Ascending aorta (tissue), 2 donors: Measurements from ENCODE around the gene LY6G5B. TPM values are rescaled to one million over a fixed set of nuclear protein-coding genes. Genes with fewer than 3 reads are reported as not detected.
A peak's percentile ranks its signal among the peaks of the same experiment; 100 is the strongest.

Source experiments
- DNase-seq, 2 donors: peaks; one replicate each; pipeline ENCODE4 v3.0.0-alpha.2; 2019; ENCODE audit warnings: low spot score in 2 of 2
- H3K27ac ChIP-seq, 2 donors: fragments of 200-600 bp; sonication (generic); one replicate each; pipeline ENCODE4 v1.5.1; 2016 to 2017; ENCODE audit warnings: mild to moderate bottlenecking in 1 of 2
- H3K27me3 ChIP-seq: fragments of 200-600 bp; sonication (generic); one replicate; pipeline ENCODE4 v1.5.1; 2017
- H3K36me3 ChIP-seq, 2 donors: fragments of 200-600 bp; sonication (generic); one replicate each; pipeline ENCODE4 v1.5.1; 2016
- H3K4me1 ChIP-seq, 2 donors: fragments of 200-600 bp; sonication (generic); one replicate each; pipeline ENCODE4 v1.5.1; 2016 to 2017; ENCODE audit warnings: mild to moderate bottlenecking in 1 of 2
- H3K4me3 ChIP-seq, 2 donors: fragments of 200-600 bp; sonication (generic); one replicate each; pipeline ENCODE4 v1.5.1; 2016 to 2017; ENCODE audit warnings: mild to moderate bottlenecking in 1 of 2
- H3K9me3 ChIP-seq, 2 donors: fragments of 200-600 bp; sonication (generic); one replicate each; pipeline ENCODE4 v1.5.1; 2016
- intact Hi-C: fragments of 100-400 bp; cut with DNase I; formaldehyde crosslinking; loops from one replicate; pipeline ENCODE4 v1.15.1; 2023
- total RNA-seq: library from RNA; depleted of rRNA; stranded (reverse); fragments of >200 nt; gene quantifications from one replicate; pipeline ENCODE4 v1.1.0, GENCODE V29; 2016
- TF ChIP-seq, protein P1 (sequence below), 3 experiments: fragments of 200-600 bp in 2 of 3; fragments of 450-650 bp in 1 of 3; sonication (generic) in 2 of 3; IDR thresholded peaks; one replicate each; pipeline ENCODE4 v1.5.1; 2016 to 2019; ENCODE audit warnings: antibody characterized with exemption in 3 of 3, mild to moderate bottlenecking in 1 of 3, moderate library complexity in 1 of 3

LY6G5B gene
- total RNA-seq, 1 donor from 2014 or later, result 24.1 TPM

DNA sequence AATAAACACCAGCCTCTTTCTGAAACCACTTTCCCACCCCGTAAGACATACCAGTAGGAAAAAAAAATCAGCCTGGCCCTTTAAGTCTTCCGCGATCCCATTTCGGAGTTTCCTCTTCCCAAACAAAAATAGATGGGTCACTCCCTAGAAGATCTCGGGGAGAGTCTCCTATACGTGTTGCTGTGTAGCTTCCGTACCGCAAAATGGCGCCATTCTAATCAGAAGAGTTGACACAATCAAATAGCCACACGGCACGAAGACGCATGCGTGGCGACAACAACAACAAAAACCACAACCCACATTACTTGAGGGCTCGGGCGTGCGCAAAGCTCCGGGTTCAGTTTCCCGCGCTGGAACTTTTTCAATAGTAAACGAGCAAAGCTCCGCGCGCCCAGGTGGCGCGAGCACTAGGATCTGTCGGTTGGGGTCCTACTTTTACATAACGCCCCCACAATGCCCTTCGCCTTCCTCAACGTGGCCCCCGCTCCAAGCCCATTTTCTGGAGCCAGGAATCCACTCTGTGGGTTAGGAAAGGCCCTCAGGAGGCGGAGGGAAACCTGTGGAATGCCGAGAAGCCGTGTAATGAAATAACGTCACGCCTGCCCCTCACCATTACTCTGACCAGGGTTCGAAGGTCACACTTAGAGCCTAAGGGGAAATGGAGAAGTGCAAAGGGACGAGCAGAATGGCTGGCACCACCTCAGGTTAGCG, 4.8 kb upstream of the LY6G5B start, which contains the start of gene GPANK1:
TSS of gene GPANK1 (minus strand) at position 208 of the 711 bp plus-strand sequence. CDS start 519 bp downstream, outside the sequence.
- TF ChIP-seq, protein P1, sequence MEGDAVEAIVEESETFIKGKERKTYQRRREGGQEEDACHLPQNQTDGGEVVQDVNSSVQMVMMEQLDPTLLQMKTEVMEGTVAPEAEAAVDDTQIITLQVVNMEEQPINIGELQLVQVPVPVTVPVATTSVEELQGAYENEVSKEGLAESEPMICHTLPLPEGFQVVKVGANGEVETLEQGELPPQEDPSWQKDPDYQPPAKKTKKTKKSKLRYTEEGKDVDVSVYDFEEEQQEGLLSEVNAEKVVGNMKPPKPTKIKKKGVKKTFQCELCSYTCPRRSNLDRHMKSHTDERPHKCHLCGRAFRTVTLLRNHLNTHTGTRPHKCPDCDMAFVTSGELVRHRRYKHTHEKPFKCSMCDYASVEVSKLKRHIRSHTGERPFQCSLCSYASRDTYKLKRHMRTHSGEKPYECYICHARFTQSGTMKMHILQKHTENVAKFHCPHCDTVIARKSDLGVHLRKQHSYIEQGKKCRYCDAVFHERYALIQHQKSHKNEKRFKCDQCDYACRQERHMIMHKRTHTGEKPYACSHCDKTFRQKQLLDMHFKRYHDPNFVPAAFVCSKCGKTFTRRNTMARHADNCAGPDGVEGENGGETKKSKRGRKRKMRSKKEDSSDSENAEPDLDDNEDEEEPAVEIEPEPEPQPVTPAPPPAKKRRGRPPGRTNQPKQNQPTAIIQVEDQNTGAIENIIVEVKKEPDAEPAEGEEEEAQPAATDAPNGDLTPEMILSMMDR (IDR thresholded peaks at IDR 0.05), result no peak
- H3K36me3 ChIP-seq, result peaks cover 34 to 35% of the 10 kb centered on the region in 2 donors

DNA sequence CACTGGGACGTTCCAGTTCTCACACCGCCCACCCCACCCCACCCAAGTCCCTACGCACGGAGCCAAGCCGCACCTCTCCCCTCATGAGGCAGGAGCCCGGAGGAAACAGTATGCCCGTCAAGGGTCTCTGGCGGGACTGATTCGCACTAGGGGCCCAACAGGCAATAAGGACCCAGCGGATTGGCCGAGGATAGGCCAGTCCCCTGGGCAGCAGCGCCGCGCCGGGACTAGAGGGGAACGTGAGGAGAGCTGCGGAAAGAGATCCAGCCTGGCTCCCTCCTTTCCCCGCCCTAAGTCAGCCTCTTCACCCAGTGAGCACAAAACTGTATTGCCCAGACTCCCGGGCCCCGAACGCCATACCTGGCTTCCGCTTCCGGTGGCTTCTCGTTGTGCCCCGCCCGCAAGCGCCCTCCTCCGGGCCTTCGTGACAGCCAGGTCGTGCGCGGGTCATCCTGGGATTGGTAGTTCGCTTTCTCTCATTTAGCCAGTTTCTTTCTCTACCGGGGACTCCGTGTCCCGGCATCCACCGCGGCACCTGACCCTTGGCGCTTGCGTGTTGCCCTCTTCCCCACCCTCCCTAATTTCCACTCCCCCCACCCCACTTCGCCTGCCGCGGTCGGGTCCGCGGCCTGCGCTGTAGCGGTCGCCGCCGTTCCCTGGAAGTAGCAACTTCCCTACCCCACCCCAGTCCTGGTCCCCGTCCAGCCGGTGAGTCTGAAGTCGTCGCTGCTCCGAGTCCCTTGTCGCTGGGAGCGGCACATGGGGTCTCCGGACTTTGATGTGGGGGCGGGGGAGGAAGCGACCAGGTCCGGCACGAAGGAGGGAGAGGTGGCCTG, 4.1 kb upstream of the LY6G5B start, which contains the start of gene CSNK2B:
TSS of gene CSNK2B (plus strand) at position 580 of the 836 bp plus-strand sequence. CDS start 752 bp downstream, outside the sequence.
- intact Hi-C loops, result loop anchor here (1.0 to 10.0 kb wide), 7 partner anchors 13 to 1649 kb away; partner anchors contain the start of genes ABHD16A, AGPAT1, BAG6 and DDAH2
- Histone ChIP-seq H3K36me3 (peaks cover 42% of the 10 kb centered on the region in 2 donors), H3K27ac (peak within 1 kb of the TSS; percentile 91 to 97), H3K4me1 (peaks cover 16 to 34% of the 10 kb centered on the region in 2 donors), H3K9me3 (no peaks in the 10 kb centered on the region), H3K27me3 (no peaks in the 10 kb centered on the region), H3K4me3 (peak within 1 kb of the TSS; percentile 72 to 97)
- DNase-seq, result peak; percentile 97 to 99
- TF ChIP-seq, protein P1 (IDR thresholded peaks at IDR 0.05), result peak in 1 of 3 experiments; percentile 35

More for the DNA sequence above, 4.8 kb upstream of the LY6G5B start, which contains the start of gene GPANK1:
- Histone ChIP-seq H3K27ac (peak within 1 kb of the TSS; percentile 91 to 97), H3K4me1 (peaks cover 16 to 34% of the 10 kb centered on the region in 2 donors), H3K9me3 (no peaks in the 10 kb centered on the region), H3K27me3 (no peaks in the 10 kb centered on the region), H3K4me3 (peak within 1 kb of the TSS; percentile 72 to 97)
- intact Hi-C loops, result loop anchor here (1.0 to 10.0 kb wide), 7 partner anchors 13 to 1650 kb away; partner anchors contain the start of genes AGPAT1, BAG6, NELFE and PRRC2A
- DNase-seq, result peak; percentile 73 to 96

DNA sequence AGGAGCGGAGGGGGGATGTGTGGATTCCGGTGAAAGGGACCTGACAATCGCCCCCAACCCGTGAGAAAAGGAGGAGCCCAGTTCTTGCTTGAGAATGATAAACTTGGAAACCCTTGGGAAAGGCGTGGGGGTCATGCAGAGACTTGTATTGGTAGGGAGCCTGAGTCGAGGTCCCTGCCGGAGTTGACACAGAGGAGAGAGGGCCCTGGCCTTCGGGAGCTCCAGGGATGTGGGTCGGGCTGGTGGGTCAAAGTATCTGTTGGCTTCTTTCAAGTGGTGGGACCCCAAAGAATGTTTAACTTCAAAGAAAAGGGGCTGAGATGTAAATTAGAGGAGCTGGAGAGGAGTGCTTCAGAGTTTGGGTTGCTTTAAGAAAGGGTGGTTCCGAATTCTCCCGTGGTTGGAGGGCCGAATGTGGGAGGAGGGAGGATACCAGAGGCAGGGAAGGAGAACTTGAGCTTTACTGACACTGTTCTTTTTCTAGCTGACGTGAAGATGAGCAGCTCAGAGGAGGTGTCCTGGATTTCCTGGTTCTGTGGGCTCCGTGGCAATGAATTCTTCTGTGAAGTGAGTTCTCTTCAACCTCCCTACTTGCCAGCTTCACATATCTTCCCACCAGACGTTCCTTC, 3.3 kb upstream of the LY6G5B start:
- Histone ChIP-seq H3K4me1 (peaks cover 16 to 29% of the 10 kb centered on the region in 2 donors), H3K27ac (peak overlapping the region; percentile 91 to 97), H3K9me3 (no peaks in the 10 kb centered on the region), H3K27me3 (no peaks in the 10 kb centered on the region), H3K4me3 (peak overlapping the region; percentile 72 to 97), H3K36me3 (peaks cover 49 to 50% of the 10 kb centered on the region in 2 donors)
- intact Hi-C loops, result loop anchor here (1.0 to 10.0 kb wide), 6 partner anchors 37 to 1648 kb away; partner anchors contain the start of genes ABHD16A, AGPAT1, DDAH2 and NELFE
- no peak for DNase-seq
- TF ChIP-seq, protein P1 (IDR thresholded peaks at IDR 0.05), result no peak

DNA sequence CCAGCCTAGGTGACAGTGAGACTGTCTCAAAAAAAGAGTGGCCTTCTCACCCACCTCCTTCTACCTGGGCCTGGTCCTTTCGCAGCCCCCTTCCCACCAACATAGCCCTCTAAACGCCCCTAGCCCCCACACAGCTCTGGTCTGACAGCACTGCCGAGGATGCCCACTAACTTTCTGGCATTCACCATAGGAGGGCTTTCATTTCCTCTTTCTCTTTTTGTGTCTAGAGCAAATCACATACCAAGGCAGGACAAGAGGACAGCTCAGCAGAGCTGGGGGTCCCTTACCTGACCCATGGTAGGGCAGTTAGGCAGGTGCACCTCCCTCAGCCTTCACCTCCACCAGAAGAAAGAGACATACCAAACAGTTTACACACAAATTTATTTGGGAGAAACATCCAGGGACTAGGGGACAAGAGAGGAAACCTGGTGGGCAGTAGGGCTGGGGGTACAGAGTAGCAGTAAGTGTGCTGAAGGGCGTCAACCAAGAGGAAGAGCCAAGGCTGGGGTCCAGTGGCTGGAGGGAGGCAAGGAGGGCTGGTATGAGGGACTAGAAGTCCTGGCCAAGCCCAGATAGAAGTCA, 6.6 kb downstream of the LY6G5B start:
- no peaks in the 10 kb centered on the region for H3K9me3 ChIP-seq
- TF ChIP-seq, protein P1 (IDR thresholded peaks at IDR 0.05), result no peak
- H3K4me1 ChIP-seq, result peaks cover 2 to 3% of the 10 kb centered on the region in 2 donors
- H3K27ac ChIP-seq, result no peak overlapping the region
- intact Hi-C loops, result no loop called here
- no peaks in the 10 kb centered on the region for H3K27me3 ChIP-seq
- H3K4me3 ChIP-seq, result no peak overlapping the region
- no peak for DNase-seq
- peaks cover 20 to 23% of the 10 kb centered on the region in 2 donors for H3K36me3 ChIP-seq
